Calu3 (cell line): ENCODE results near the gene GFRA1. TPM values are rescaled to one million over a fixed set of nuclear protein-coding genes. Genes with fewer than 3 reads are reported as not detected.

Source experiments
- BruUV-seq: library from RNA; stranded (reverse); fragments of 400-500 nt; replicated peaks from 2 replicates; lab custom pipeline; 2021; lab: Mats Ljungman, UMichigan
- CTCF ChIA-PET: fragments of 300-600 bp; sonication (Branson Sonifier 250); formaldehyde crosslinking; loops from one replicate; lab custom pipeline; 2022; ENCODE audit warnings: antibody characterized with exemption; lab: Charles Lee
- DNase-seq: peaks from one replicate; pipeline ENCODE4 v3.0.0; 2022
- H3K27ac Mint-ChIP-seq: one replicate; pipeline ENCODE4 v1.8.0; 2022; ENCODE audit warnings: mixed read lengths; ENCODE audit not compliant: unreplicated experiment
- H3K27me3 Mint-ChIP-seq: one replicate; pipeline ENCODE4 v1.8.0; 2022; ENCODE audit warnings: mixed read lengths; ENCODE audit not compliant: unreplicated experiment
- H3K36me3 Mint-ChIP-seq: one replicate; pipeline ENCODE4 v1.8.0; 2022; ENCODE audit warnings: mild to moderate bottlenecking, moderate library complexity, mixed read lengths; ENCODE audit not compliant: insufficient read depth, unreplicated experiment
- H3K4me1 Mint-ChIP-seq: one replicate; pipeline ENCODE4 v1.8.0; 2022; ENCODE audit warnings: mild to moderate bottlenecking, low read depth, mixed read lengths; ENCODE audit not compliant: unreplicated experiment
- H3K4me3 Mint-ChIP-seq: one replicate; pipeline ENCODE4 v1.8.0; 2022; ENCODE audit warnings: mild to moderate bottlenecking, low read depth, moderate library complexity, mixed read lengths; ENCODE audit not compliant: unreplicated experiment
- H3K9me3 Mint-ChIP-seq: one replicate; pipeline ENCODE4 v1.8.0; 2022; ENCODE audit warnings: low read depth, mixed read lengths; ENCODE audit not compliant: unreplicated experiment
- CTCF ChIP-seq: fragments of 200-600 bp; IDR thresholded peaks from one replicate; pipeline ENCODE4 v1.8.0; 2022; ENCODE audit warnings: antibody characterized with exemption; ENCODE audit not compliant: unreplicated experiment
- intact Hi-C: fragments of 100-400 bp; cut with micrococcal nuclease; formaldehyde crosslinking; loops from one replicate; pipeline ENCODE4 v1.10.0; 2022; ENCODE audit not compliant: unreplicated experiment
- total RNA-seq: library from RNA; stranded (reverse); gene quantifications from 2 replicates; pipeline ENCODE4 v1.2.3, GENCODE V29; 2022

The GFRA1 gene
- total RNA-seq, 1 experiment from 2014 or later = not detected

DNA sequence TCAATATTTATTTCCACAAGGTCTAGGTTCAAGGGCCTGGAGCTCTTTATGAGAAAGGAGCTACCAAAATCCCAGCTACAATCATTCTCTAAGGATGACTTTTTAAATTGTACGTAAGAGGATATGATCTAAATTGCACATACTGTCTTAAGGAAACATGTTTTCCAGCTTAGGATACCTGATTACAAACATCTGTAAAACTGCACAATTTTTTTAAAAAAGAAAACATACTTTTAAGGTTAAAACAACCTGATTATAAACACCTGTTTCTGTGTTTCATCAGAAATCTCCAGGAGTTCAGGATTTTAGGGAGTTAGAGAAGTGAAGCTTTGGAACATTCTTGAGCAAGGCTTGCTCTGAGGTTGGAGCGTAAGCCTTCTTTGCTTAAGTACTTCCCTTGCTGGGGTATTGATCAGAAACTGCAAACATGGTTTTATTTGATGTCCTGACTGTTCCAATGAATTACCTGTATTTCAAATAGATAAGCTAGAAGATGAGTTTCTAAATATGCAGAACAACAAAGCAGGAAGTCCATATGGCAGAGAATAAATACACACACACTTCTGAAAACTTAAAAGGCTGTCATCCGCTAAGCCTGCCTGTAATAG lies 248.6 kb downstream of the GFRA1 start:
- CTCF ChIA-PET = no interaction called here
- peaks cover 5% of the 10 kb centered on the region for H3K9me3 Mint-ChIP-seq
- H3K4me1 Mint-ChIP-seq = no peaks in the 10 kb centered on the region
- no peaks in the 10 kb centered on the region for H3K36me3 Mint-ChIP-seq
- TF ChIP-seq CTCF = no peak
- peaks cover 5% of the 10 kb centered on the region for H3K27me3 Mint-ChIP-seq
- H3K4me3 Mint-ChIP-seq = no peak overlapping the region
- no peak for DNase-seq
- BruUV-seq = no TSS peak
- intact Hi-C loops = no loop called here
- H3K27ac Mint-ChIP-seq = no peak overlapping the region

DNA sequence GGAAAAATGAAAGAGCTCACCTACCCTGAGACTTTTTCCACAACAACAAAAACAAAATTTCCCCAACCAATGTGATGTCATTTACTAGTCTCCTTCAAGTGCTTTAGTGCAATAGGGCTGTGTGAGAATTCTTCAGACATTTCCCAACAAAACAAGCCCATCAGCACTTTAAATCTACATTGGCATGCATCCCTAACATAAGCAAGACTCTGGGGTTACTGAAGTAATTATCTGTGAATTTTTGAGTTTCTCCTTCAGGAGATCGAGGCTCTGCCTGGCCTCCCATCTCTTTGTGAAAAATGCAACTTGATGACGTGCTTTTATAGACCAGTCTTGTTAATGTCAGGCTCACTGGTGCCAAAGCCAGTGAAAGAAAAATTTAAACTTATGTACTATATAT lies 255.6 kb downstream of the GFRA1 start:
- H3K27me3 Mint-ChIP-seq = peaks cover 21% of the 10 kb centered on the region
- no peak overlapping the region for H3K27ac Mint-ChIP-seq
- no peak overlapping the region for H3K4me3 Mint-ChIP-seq
- intact Hi-C loops = no loop called here
- peaks cover 13% of the 10 kb centered on the region for H3K9me3 Mint-ChIP-seq
- H3K36me3 Mint-ChIP-seq = no peaks in the 10 kb centered on the region
- no peak for TF ChIP-seq CTCF
- CTCF ChIA-PET = no interaction called here
- H3K4me1 Mint-ChIP-seq = no peaks in the 10 kb centered on the region
- DNase-seq = no peak
- no TSS peak for BruUV-seq

DNA sequence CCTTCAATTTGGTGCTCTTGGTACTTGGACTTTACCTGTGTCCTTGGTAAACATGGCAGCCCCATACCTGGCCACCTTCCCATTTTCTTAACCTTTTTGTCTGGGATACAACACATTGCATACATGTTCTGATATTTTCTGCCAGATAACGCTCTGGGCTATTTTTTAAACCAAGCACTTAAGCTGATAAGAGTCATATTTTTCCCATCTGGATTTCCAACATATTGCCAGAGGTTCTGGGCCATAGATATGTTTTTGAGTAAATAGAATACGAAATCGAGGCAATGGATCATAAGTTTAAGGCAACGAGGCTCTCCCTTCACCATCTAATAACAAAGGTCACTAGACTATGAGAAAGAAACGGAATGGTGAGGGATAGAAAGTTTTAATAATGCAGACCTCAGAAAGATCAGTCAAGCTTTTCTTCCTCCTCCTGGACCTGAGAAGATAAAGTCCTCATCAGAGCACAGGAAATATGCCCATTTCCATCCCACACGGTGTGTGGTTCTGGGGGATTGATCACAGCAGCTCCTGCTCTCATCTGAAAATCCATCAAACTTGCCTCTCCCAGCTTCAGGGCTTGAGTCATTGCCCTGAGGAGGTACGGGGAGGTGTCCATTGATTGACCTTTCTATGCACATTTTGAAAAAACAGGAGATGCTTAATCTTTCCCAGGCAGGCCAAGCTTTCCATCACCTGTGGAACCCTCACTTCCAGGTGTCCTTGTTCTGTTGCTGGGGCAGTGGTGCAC lies 257.2 kb downstream of the GFRA1 start:
- no peak for TF ChIP-seq CTCF
- Mint-ChIP-seq H3K27me3 (peaks cover 21% of the 10 kb centered on the region), H3K27ac (no peak overlapping the region), H3K4me1 (no peaks in the 10 kb centered on the region), H3K4me3 (no peak overlapping the region), H3K9me3 (peaks cover 13% of the 10 kb centered on the region), H3K36me3 (no peaks in the 10 kb centered on the region)
- CTCF ChIA-PET = no interaction called here
- no peak for DNase-seq
- intact Hi-C loops = no loop called here
- BruUV-seq = no TSS peak

DNA sequence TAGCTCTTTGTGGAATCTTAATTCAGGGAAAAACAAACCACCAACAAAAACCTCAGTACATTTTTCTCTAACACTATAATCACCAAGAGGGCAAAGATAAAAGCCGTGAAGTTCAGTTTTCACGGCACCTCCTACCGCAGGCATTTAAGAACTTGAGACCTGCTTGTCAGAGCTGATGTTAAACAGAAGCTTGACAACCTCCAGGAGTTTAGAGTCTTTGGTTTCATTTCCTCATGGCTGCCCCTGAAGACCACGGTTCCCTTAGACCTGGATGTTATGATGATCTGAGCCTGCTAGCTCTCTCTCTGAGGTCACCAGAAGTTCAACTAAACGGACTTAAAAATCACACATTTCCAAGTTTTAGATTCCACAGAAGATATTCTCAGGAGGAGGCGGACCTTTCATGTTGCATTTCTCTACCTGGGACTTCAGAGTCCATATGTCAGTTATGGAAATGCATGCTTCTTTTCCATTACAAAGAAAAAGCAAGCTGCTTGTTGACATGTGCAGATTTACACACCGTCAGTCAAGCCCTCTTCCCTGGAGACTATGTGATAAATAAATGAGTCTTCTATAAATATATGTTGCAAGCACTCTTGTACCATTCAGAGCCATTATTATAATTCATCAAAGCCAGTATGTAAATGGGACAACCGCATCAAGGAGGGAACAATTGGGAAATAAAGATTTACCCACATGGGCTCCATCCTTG lies 258.0 kb downstream of the GFRA1 start:
- TF ChIP-seq CTCF = no peak
- Mint-ChIP-seq H3K27me3 (peaks cover 21% of the 10 kb centered on the region), H3K9me3 (peaks cover 13% of the 10 kb centered on the region), H3K36me3 (no peaks in the 10 kb centered on the region), H3K4me3 (no peak overlapping the region), H3K4me1 (no peaks in the 10 kb centered on the region), H3K27ac (no peak overlapping the region)
- CTCF ChIA-PET = no interaction called here
- intact Hi-C loops = no loop called here
- no TSS peak for BruUV-seq
- no peak for DNase-seq
